H9 (cell line): ENCODE measurements around the gene AIFM2. TPM values are rescaled to one million over a fixed set of nuclear protein-coding genes. Genes with fewer than 3 reads are reported as not detected.

Source experiments
- DNase-seq: peaks from one replicate; pipeline ENCODE4 v3.0.0-alpha.2; 2017
- H2AFZ ChIP-seq: one replicate; pipeline ENCODE4 v1.6.1; 2013; ENCODE audit warnings: mild to moderate bottlenecking, low read length, control low read depth, moderate library complexity
- H2AK5ac ChIP-seq: 2 replicates; pipeline ENCODE4 v1.6.1; 2013; ENCODE audit warnings: low read length, control low read depth, mixed read lengths; ENCODE audit not compliant: insufficient read length
- H2BK120ac ChIP-seq: one replicate; pipeline ENCODE4 v1.6.1; 2013; ENCODE audit warnings: low read depth, mild to moderate bottlenecking, low read length, control low read depth, inconsistent platforms; ENCODE audit not compliant: poor library complexity, severe bottlenecking
- H2BK12ac ChIP-seq: 2 replicates; pipeline ENCODE4 v1.6.1; 2013; ENCODE audit warnings: low read length, control low read depth, mixed read lengths, low read depth; ENCODE audit not compliant: insufficient read length
- H2BK15ac ChIP-seq: 2 replicates; pipeline ENCODE4 v1.6.1; 2013; ENCODE audit warnings: low read depth, low read length, control low read depth
- H2BK20ac ChIP-seq: one replicate; pipeline ENCODE4 v1.6.1; 2013; ENCODE audit warnings: low read depth, mild to moderate bottlenecking, low read length, control low read depth, inconsistent platforms; ENCODE audit not compliant: poor library complexity, severe bottlenecking
- H2BK5ac ChIP-seq: 2 replicates; pipeline ENCODE4 v1.6.1; 2013; ENCODE audit warnings: low read length, control low read depth, mixed read lengths; ENCODE audit not compliant: insufficient read length
- H3K14ac ChIP-seq: 2 replicates; pipeline ENCODE4 v1.6.1; 2013; ENCODE audit warnings: low read length, control low read depth; ENCODE audit not compliant: insufficient read depth
- H3K18ac ChIP-seq: 2 replicates; pipeline ENCODE4 v1.6.1; 2013; ENCODE audit warnings: low read depth, mild to moderate bottlenecking, mixed read lengths, low read length, control low read depth; ENCODE audit not compliant: insufficient read length
- H3K23ac ChIP-seq: 2 replicates; pipeline ENCODE4 v1.6.1; 2013; ENCODE audit warnings: low read length, control low read depth, mixed read lengths, low read depth; ENCODE audit not compliant: insufficient read length
- H3K23me2 ChIP-seq: 2 replicates; pipeline ENCODE4 v1.6.1; 2013; ENCODE audit warnings: low read depth, mild to moderate bottlenecking, mixed read lengths, low read length, control low read depth; ENCODE audit not compliant: insufficient read length, poor library complexity, severe bottlenecking
- H3K27ac ChIP-seq: 2 replicates; pipeline ENCODE4 v1.5.1; 2013; ENCODE audit warnings: low read length, control low read depth, mixed read lengths, low read depth; ENCODE audit not compliant: insufficient read length
- H3K27me3 ChIP-seq: 2 replicates; pipeline ENCODE4 v1.6.1; 2013; ENCODE audit warnings: low read length, control low read depth, inconsistent platforms; ENCODE audit not compliant: insufficient read depth
- H3K4ac ChIP-seq: 2 replicates; pipeline ENCODE4 v1.6.1; 2013; ENCODE audit warnings: low read depth, mild to moderate bottlenecking, control low read depth, inconsistent platforms, low read length, moderate library complexity
- H3K4me1 ChIP-seq: 2 replicates; pipeline ENCODE4 v1.6.1; 2013; ENCODE audit warnings: low read length, control low read depth, inconsistent platforms; ENCODE audit not compliant: insufficient read depth
- H3K4me2 ChIP-seq: 2 replicates; pipeline ENCODE4 v1.6.1; 2013; ENCODE audit warnings: low read length, control low read depth, mixed read lengths; ENCODE audit not compliant: insufficient read length, insufficient read depth
- H3K56ac ChIP-seq: 2 replicates; pipeline ENCODE4 v1.6.1; 2013; ENCODE audit warnings: low read depth, mild to moderate bottlenecking, mixed read lengths, low read length, control low read depth; ENCODE audit not compliant: insufficient read length
- H3K79me1 ChIP-seq: 2 replicates; pipeline ENCODE4 v1.6.1; 2013; ENCODE audit warnings: low read depth, mild to moderate bottlenecking, moderate library complexity, low read length, control low read depth, inconsistent platforms; ENCODE audit not compliant: insufficient read depth, poor library complexity, severe bottlenecking
- H3K79me2 ChIP-seq: 2 replicates; pipeline ENCODE4 v1.6.1; 2013; ENCODE audit warnings: low read length, control low read depth, inconsistent platforms; ENCODE audit not compliant: insufficient read depth
- H3K9ac ChIP-seq: 2 replicates; pipeline ENCODE4 v1.6.1; 2013; ENCODE audit warnings: low read length, control low read depth, mixed read lengths; ENCODE audit not compliant: insufficient read length; ENCODE audit errors: extremely low read depth
- H3K9me3 ChIP-seq: one replicate; pipeline ENCODE4 v1.6.1; 2013; ENCODE audit warnings: low read depth, low read length, inconsistent platforms; ENCODE audit not compliant: control insufficient read depth
- H3T11ph ChIP-seq: one replicate; pipeline ENCODE4 v1.6.1; 2013; ENCODE audit warnings: mild to moderate bottlenecking, low read length, control low read depth, inconsistent platforms
- H4K20me1 ChIP-seq: one replicate; pipeline ENCODE4 v1.6.1; 2013; ENCODE audit not compliant: control insufficient read depth, insufficient read length, insufficient read depth
- H4K5ac ChIP-seq: 2 replicates; pipeline ENCODE4 v1.6.1; 2013; ENCODE audit warnings: low read depth, mild to moderate bottlenecking, mixed read lengths, low read length, control low read depth; ENCODE audit not compliant: insufficient read length
- H4K8ac ChIP-seq: replicated peaks from 2 replicates; pipeline ENCODE4 v1.6.1; 2013; ENCODE audit warnings: low read length, control low read depth, mixed read lengths, low read depth; ENCODE audit not compliant: insufficient read length
- H4K91ac ChIP-seq: 2 replicates; pipeline ENCODE4 v1.6.1; 2013; ENCODE audit warnings: low read depth, mild to moderate bottlenecking, moderate library complexity, mixed read lengths, low read length, control low read depth; ENCODE audit not compliant: insufficient read length
- H3K27ac Mint-ChIP-seq, 3 experiments: 2 replicates in 2 of 3; 3 replicates in 1 of 3; pipeline ENCODE4 v1.8.0; 2020 to 2021; ENCODE audit warnings: mixed read lengths in 3 of 3, mild to moderate bottlenecking in 1 of 3, moderate library complexity in 1 of 3
- H3K27me3 Mint-ChIP-seq: 2 replicates; pipeline ENCODE4 v1.8.0; 2021; ENCODE audit warnings: low read depth, mild to moderate bottlenecking, moderate library complexity, mixed read lengths
- H3K36me3 Mint-ChIP-seq, 3 experiments: 2 replicates in 2 of 3; 3 replicates in 1 of 3; pipeline ENCODE4 v1.8.0; 2020 to 2021; ENCODE audit warnings: low read depth in 3 of 3, mixed read lengths in 3 of 3; ENCODE audit not compliant: insufficient read depth in 1 of 3
- H3K4me1 Mint-ChIP-seq, 2 experiments: 2 replicates each; pipeline ENCODE4 v1.8.0; 2020; ENCODE audit warnings: mixed read lengths in 2 of 2
- H3K4me3 Mint-ChIP-seq, 2 experiments: 2 replicates in 1 of 2; 3 replicates in 1 of 2; pipeline ENCODE4 v1.8.0; 2020 to 2021; ENCODE audit warnings: mild to moderate bottlenecking in 2 of 2, mixed read lengths in 2 of 2, moderate library complexity in 1 of 2
- H3K9me3 Mint-ChIP-seq, 2 experiments: 2 replicates in 1 of 2; 3 replicates in 1 of 2; pipeline ENCODE4 v1.8.0; 2020; ENCODE audit warnings: mild to moderate bottlenecking in 2 of 2, mixed read lengths in 2 of 2, moderate library complexity in 1 of 2
- WGBS: extraction: QIAGEN DNeasy Blood & Tissue Kit; methylation state at CpG from one replicate; pipeline ENCODE4 v1.1.7; 2013; ENCODE audit warnings: missing lambda C conversion rate, low lambda C conversion rate, mixed read lengths; ENCODE audit not compliant: insufficient read length; ENCODE audit errors: extremely low coverage; 5-methylcytosine and 5-hydroxymethylcytosine counted together
- total RNA-seq: library from RNA; stranded (reverse); gene quantifications from 2 replicates; pipeline ENCODE4 v1.2.1, GENCODE V29; 2021
- TF ChIP-seq, protein P1 (sequence below): fragments of 200-600 bp; sonication (generic); conservative IDR thresholded peaks from 3 replicates; pipeline ENCODE4 v1.8.0; 2021; ENCODE audit warnings: antibody characterized with exemption, mild to moderate bottlenecking

The AIFM2 gene
- total RNA-seq, 1 experiment from 2014 or later: 5.3 TPM

DNA sequence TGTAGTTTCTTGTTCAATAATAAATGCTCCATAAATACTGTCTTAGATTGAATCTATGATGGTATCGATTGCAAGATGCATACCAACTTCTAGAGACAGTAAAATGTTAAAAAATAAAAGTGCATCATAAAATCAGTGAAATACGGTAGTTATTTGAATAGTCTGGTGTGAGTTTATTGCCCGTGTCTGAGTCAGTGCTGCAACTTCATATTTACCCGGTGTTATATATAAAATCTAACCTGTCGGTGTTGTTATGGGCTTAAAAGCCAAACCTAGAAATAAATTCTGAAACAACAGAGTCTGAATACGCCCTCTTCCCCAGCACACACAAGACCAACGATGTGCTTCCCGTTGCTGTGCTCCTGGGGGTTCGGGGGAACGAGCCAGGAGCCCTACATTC, 63.7 kb downstream of the AIFM2 start:
- H4K8ac ChIP-seq: no peak overlapping the region
- no peak overlapping the region for H3K4ac ChIP-seq
- DNase-seq: no peak
- H2BK15ac ChIP-seq: no peak overlapping the region
- no peak overlapping the region for H4K91ac ChIP-seq
- no peaks in the 10 kb centered on the region; a peak in 3 of 7 replicates for H3K36me3 Mint-ChIP-seq
- no peak overlapping the region for H3K27ac ChIP-seq
- no peak overlapping the region for H2BK20ac ChIP-seq
- peaks cover 17% of the 10 kb centered on the region for H3K27me3 Mint-ChIP-seq
- no peaks in the 10 kb centered on the region for H3K9me3 ChIP-seq
- no peak overlapping the region for H2AFZ ChIP-seq
- no peaks in the 10 kb centered on the region for H3K79me1 ChIP-seq
- H3T11ph ChIP-seq: no peak overlapping the region
- no peak overlapping the region for H3K18ac ChIP-seq
- H3K27me3 ChIP-seq: no peaks in the 10 kb centered on the region
- no peaks in the 10 kb centered on the region for H3K4me1 ChIP-seq
- H2BK12ac ChIP-seq: no peak overlapping the region
- no CpG with 5 or more reads among the region's 10 CpGs for WGBS
- no peak overlapping the region for H3K14ac ChIP-seq
- no peak overlapping the region for H3K4me3 Mint-ChIP-seq
- no peak overlapping the region for H4K5ac ChIP-seq
- no peak overlapping the region for H2BK5ac ChIP-seq
- H2AK5ac ChIP-seq: no peak overlapping the region
- H3K23ac ChIP-seq: no peak overlapping the region
- H3K9ac ChIP-seq: no peak overlapping the region
- no peak overlapping the region for H2BK120ac ChIP-seq
- H4K20me1 ChIP-seq: no peaks in the 10 kb centered on the region
- no peaks in the 10 kb centered on the region for H3K9me3 Mint-ChIP-seq
- no peak overlapping the region for H3K4me2 ChIP-seq
- H3K4me1 Mint-ChIP-seq: no peaks in the 10 kb centered on the region
- no peak overlapping the region for H3K27ac Mint-ChIP-seq
- no peak overlapping the region for H3K56ac ChIP-seq
- TF ChIP-seq, protein P1, sequence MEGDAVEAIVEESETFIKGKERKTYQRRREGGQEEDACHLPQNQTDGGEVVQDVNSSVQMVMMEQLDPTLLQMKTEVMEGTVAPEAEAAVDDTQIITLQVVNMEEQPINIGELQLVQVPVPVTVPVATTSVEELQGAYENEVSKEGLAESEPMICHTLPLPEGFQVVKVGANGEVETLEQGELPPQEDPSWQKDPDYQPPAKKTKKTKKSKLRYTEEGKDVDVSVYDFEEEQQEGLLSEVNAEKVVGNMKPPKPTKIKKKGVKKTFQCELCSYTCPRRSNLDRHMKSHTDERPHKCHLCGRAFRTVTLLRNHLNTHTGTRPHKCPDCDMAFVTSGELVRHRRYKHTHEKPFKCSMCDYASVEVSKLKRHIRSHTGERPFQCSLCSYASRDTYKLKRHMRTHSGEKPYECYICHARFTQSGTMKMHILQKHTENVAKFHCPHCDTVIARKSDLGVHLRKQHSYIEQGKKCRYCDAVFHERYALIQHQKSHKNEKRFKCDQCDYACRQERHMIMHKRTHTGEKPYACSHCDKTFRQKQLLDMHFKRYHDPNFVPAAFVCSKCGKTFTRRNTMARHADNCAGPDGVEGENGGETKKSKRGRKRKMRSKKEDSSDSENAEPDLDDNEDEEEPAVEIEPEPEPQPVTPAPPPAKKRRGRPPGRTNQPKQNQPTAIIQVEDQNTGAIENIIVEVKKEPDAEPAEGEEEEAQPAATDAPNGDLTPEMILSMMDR: no peak
- no peaks in the 10 kb centered on the region for H3K79me2 ChIP-seq
- H3K23me2 ChIP-seq: no peaks in the 10 kb centered on the region
